Endothelial cell of umbilical vein (primary cell): ENCODE measurements around the gene NLRP11.

ENCODE experiments used
- CTCF ChIP-seq, 2 donors: IDR thresholded peaks; 1 replicate in 1 of 2; 2 replicates in 1 of 2; pipeline ENCODE4 v1.5.1; 2011; ENCODE audit warnings: low read length in 2 of 2, mild to moderate bottlenecking in 2 of 2, moderate library complexity in 2 of 2, control low read depth in 1 of 2, inconsistent platforms in 1 of 2, low read depth in 1 of 2; ENCODE audit not compliant: insufficient read depth in 1 of 2; ENCODE audit errors: extremely low read depth in 1 of 2
- EZH2 ChIP-seq: IDR thresholded peaks from 2 replicates; pipeline ENCODE4 v1.6.1; 2012; ENCODE audit warnings: borderline replicate concordance, low read depth, mild to moderate bottlenecking, moderate library complexity, low read length, inconsistent platforms; ENCODE audit not compliant: severe bottlenecking
- GATA2 ChIP-seq: IDR thresholded peaks from 2 replicates; pipeline ENCODE4 v1.7.0; 2011; ENCODE audit warnings: low read depth, mild to moderate bottlenecking, moderate library complexity, mixed read lengths, low read length; ENCODE audit not compliant: insufficient read length, insufficient read depth
- JUN ChIP-seq: IDR thresholded peaks from 2 replicates; pipeline ENCODE4 v1.6.1; 2011; ENCODE audit warnings: borderline replicate concordance, low read depth; ENCODE audit not compliant: insufficient read length, insufficient read depth
- MAX ChIP-seq: IDR thresholded peaks from 2 replicates; pipeline ENCODE4 v1.6.1; 2011; ENCODE audit not compliant: insufficient read depth, insufficient read length
- MYC ChIP-seq: IDR thresholded peaks from one replicate; pipeline ENCODE4 v1.6.1; 2011; ENCODE audit warnings: mild to moderate bottlenecking, low read depth, low read length
- POLR2A ChIP-seq: IDR thresholded peaks from 2 replicates; pipeline ENCODE4 v1.6.1; 2012; ENCODE audit warnings: low read depth, mild to moderate bottlenecking, control low read depth, low read length
- POLR2AphosphoS5 ChIP-seq: IDR thresholded peaks from 2 replicates; pipeline ENCODE4 v1.6.1; 2012; ENCODE audit warnings: low read depth, mild to moderate bottlenecking, control low read depth, low read length, moderate library complexity; ENCODE audit not compliant: insufficient read depth

DNA sequence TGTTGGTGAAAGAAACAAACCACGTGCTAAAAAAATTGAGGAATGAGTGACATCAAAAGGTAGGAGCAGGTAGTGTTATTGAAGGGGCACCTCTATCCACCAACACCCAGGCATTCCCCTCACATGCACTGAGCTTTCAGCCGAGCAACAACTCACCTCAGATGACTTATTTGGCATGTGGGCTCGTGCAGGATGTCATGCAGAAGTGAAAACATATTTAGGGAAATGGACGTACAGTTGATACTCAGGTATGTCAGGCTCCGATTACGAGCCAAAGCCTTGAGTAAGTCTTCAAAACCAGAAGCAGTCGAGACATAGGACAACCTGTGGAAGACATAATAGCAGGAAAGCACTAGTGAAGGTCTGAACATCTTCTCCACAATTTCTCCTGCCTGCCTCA is 30.4 kb downstream of the NLRP11 start:
- TF ChIP-seq CTCF (IDR thresholded peaks at IDR 0.05; ENCODE audit: extremely low read depth in 1 of 2, insufficient read depth in 1 of 2, low read depth in 1 of 2, low read length in 2 of 2) (no peak), MAX (no peak), EZH2 (no peak), JUN (no peak), POLR2A (no peak), POLR2AphosphoS5 (no peak), MYC (no peak), GATA2 (no peak)
